HL-60 (cell line): ENCODE results near the gene WTIP.

ENCODE experiments used
- GABPA ChIP-seq: IDR thresholded peaks from 2 replicates; pipeline ENCODE4 v1.6.1; 2012; ENCODE audit warnings: low read depth
- POLR2AphosphoS5 ChIP-seq: IDR thresholded peaks from 2 replicates; pipeline ENCODE4 v1.6.1; 2012; ENCODE audit warnings: low read depth
- TF ChIP-seq, protein P1 (sequence below): IDR thresholded peaks from one replicate; pipeline ENCODE4 v1.5.1; 2011; ENCODE audit warnings: low read length, control low read depth, inconsistent platforms; ENCODE audit not compliant: insufficient read depth

DNA sequence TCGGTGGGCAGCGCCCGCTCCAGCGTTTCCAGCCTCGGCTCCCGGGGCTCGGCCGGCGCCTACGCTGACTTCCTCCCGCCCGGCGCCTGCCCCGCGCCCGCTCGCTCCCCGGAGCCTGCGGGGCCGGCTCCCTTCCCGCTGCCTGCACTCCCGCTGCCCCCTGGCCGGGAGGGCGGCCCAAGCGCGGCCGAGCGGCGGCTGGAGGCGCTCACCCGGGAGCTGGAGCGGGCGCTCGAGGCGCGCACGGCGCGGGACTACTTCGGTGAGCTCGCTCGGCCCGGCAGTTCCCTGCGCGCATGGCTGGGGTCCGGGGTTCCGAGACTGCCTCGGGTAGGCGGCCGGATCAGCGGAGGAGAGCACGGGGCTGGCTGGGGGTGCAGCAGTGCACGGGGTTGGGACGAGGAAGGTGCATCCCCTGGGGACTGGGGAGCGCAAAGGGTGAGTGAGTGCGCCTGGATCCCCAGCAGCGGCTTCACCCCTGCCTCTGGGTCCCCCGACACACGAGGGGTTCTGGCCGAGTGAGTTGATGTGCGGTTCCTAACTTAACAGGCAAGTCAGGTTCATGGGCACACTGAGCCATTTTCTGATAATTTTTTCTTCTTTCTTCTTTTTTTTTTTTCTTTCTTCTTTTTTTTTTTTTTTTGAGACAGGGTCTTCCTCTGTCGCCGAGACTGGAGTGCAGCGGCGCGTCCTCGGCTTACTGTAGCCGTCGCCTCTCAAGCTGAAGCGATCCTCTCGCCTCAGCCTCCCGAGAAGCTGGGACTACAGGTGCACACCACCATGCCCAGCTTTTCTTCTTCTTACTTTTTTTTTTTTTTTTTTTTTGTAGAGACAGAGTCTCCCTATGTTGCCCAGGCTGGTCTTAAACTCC lies 1.1 kb downstream of the WTIP start:
- TF ChIP-seq, protein P1, sequence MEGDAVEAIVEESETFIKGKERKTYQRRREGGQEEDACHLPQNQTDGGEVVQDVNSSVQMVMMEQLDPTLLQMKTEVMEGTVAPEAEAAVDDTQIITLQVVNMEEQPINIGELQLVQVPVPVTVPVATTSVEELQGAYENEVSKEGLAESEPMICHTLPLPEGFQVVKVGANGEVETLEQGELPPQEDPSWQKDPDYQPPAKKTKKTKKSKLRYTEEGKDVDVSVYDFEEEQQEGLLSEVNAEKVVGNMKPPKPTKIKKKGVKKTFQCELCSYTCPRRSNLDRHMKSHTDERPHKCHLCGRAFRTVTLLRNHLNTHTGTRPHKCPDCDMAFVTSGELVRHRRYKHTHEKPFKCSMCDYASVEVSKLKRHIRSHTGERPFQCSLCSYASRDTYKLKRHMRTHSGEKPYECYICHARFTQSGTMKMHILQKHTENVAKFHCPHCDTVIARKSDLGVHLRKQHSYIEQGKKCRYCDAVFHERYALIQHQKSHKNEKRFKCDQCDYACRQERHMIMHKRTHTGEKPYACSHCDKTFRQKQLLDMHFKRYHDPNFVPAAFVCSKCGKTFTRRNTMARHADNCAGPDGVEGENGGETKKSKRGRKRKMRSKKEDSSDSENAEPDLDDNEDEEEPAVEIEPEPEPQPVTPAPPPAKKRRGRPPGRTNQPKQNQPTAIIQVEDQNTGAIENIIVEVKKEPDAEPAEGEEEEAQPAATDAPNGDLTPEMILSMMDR = no peak
- TF ChIP-seq POLR2AphosphoS5 (no peak), GABPA (no peak)
